ENCODE data around the gene OR2F1.
"Not testable (repeated sequence)": the region's sequence is repeated elsewhere in the genome, so short reads cannot be mapped to it uniquely, and the experiment has no call there.

OR2F1 gene

DNA sequence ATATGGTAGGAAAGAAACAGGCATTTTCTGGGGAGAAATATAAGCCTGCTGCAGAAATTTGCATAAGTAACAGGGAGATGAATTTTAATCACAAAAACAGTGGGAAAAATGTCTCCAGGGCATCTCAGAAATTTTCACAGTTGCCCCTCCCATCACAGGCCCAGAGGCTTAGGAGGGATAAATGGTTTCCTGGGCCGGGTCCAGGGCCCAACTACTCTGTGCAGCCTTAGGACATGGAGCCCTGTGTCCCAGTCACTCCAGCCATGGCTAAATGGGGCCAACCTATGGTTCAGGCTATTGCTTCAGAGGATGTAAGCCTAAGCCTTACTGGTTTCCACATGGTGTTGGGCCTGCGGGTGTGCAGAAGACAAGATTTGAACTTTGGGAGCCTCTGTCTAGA is 54.7 kb downstream of the OR2F1 start:
- no peak for DNase-seq (ENCODE audit: low read depth)

DNA sequence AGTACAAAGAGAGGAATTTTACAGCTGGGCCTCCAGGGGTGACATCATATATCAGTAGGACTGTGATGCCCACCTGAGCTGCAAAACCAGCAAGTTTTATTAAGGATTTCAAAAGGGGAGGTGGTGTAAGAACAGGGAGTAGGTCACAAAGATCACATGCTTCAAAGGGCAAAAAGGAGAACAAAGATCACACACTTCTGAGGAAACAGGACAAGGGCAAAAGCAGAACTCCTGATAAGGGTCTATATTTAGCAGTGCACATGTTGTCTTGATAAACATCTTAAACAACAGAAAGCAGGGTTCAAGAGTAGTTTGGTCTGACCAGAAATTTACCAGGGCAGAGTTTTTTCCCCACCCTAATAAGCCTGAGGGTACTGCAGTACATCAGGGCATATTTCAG is 55.4 kb downstream of the OR2F1 start:
- DNase-seq (ENCODE audit: low read depth) = not testable (repeated sequence)

DNA sequence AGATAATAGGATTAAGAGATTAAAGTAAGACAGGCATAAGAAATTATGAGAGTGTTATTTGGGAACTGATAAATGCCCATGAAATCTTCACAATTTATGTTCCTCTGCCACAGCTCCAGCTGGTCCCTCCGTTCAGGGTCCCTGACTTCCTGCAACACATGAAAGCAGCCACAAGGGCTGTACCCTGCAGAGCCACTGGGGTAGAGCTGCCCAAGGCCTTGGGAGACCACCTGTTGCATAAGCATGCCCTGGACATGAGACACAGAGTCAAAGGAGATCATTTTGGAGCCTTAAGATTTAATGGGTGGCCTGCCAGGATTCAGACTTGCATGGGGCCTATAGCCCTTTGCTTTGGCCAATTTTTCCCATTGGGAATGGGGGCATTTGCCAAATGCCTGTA is 56.2 kb downstream of the OR2F1 start:
- not testable (repeated sequence) for DNase-seq (ENCODE audit: low read depth)

DNA sequence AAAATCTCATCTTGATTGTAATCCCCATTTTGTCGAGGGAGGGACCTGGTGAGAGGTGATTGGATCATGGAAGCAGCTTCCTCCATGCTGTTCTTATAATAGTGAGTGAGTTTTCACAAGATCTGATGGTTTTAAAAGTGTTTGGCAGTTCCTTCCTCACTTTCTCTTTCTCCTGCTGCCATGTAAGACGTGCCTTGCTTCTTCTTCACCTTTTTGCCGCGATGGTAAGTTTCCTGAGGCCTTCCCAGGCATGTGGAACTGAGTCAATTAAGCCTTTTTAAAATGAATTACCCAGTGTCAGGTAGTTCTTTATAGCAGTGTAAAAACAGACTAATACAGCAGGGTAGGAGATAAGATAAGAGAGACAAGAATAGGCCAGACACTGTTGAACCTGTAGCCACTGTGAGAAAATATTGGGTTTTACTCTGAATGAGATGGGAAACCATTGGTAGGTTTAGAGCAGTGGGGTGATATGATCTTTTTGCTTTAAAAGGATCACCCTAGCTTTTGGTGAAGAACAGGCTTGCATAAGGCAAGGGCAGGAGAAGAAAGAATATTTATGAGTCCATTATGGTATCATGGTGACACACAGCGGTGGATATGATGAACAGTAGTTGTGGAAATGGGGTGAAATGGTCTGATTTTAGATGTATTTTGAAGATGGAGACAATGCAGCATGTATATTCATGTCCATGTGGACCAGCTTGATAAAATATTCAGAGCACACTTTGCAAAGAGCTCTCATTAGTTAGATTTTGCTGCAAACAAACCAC is 57.0 kb downstream of the OR2F1 start:
- DNase-seq (ENCODE audit: low read depth) = no peak

All from stimulated activated CD8-positive, alpha-beta memory T cell treated with anti-CD3 and anti-CD28 coated beads, Interleukin-4, amount 100 ng/mL, for 24 hours (primary cell).